ENCODE results near the gene PTGER1.
"Not testable (repeated sequence)": the region's sequence is repeated elsewhere in the genome, so short reads cannot be mapped to it uniquely, and the experiment has no call there.

The PTGER1 gene

DNA sequence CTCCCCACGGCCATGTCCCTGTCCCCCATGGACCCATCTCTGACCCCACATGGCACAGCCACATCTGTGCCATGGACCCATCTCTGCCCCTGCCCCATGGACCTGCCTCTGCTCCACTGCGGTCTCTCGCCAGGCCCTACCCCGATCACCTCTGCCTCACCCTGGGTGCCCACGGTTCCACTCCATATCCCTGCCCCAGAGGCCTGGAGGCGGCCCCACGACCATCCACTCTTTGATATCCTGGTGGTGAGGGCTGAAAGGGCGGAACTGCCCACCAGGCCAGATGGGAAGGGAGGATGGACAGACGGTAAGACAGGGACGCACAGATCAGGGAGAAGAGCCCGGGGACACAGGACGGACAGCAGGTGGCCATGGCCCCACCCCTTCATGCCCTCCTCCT lies 327 bp downstream of the PTGER1 start:
- DNase-seq (ENCODE audit: low read depth in 2 of 2) = no peak

DNA sequence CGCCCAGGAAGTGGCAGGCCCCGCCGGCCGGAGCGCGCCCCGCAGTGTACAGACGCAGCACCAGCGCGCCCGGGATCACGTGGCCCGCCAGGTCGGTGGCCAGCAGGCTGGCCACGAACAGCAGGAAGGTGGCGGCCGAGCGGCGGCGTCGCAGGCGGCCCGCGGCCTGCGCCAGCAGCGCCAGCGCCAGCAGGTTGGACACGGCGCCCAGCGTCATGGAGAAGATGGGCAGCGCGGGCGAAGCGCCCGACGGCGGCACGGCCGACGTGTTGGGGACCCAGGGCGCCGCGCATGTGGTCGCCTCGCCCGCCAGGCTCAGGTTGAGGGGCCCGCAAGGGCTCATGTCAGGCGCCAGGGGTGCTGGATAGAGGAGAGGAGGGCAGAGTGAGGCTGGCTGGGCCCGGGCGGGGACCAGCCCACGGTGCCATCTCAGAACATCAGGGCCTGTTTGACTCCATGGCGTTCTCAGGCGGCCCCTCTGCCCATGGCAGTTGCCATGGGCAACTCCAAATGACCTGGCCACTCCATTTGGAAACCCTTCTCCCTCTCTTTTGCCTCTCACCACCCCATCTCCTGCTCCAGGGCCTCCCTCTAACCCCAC lies 1.1 kb downstream of the PTGER1 start:
- no peak for DNase-seq (ENCODE audit: low read depth in 2 of 2)

DNA sequence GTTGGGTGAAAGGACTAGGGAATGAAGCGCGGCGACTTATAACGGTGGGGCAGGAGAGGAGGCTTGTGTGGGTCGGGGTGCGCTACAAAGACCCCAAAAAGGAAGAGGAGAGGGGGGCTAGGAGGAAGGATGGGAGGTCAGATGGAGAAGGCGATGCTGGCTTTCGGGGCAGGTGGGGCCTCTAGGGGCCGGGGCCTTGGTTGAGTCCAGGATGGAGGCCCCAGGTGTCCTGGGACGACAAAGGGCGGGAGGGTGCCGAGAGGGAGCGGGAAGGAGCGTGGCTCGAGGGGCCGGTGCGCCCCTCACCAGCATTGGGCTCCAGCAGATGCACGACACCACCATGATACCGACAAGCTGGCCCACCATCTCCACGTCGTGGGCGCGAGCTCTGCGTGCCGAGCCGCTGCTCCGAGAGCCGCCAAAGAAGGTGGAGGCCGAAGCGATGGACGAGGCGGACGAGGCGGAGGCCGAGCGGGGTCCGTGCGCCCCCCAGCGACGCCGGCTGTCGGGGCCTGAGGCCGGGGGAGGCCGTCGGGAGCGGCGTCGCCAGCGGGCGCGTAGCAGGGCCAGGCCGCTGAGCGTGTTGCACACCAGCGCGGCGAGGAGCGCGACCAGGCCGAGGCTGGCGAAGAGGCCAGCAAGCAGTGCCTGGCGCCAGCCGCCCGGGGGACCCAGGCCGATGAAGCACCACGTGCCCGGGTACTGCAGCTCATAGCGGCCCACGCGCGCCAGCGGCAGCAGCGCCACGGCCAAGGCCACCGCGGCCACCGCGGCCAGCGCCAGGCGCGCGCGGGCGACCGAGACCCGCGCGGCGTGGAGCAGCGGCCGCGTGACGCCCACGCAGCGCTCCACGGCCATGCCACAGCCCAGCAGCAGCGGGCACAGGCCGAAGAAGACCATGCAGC lies 1.8 kb downstream of the PTGER1 start:
- DNase-seq (ENCODE audit: low read depth in 2 of 2) = no peak

DNA sequence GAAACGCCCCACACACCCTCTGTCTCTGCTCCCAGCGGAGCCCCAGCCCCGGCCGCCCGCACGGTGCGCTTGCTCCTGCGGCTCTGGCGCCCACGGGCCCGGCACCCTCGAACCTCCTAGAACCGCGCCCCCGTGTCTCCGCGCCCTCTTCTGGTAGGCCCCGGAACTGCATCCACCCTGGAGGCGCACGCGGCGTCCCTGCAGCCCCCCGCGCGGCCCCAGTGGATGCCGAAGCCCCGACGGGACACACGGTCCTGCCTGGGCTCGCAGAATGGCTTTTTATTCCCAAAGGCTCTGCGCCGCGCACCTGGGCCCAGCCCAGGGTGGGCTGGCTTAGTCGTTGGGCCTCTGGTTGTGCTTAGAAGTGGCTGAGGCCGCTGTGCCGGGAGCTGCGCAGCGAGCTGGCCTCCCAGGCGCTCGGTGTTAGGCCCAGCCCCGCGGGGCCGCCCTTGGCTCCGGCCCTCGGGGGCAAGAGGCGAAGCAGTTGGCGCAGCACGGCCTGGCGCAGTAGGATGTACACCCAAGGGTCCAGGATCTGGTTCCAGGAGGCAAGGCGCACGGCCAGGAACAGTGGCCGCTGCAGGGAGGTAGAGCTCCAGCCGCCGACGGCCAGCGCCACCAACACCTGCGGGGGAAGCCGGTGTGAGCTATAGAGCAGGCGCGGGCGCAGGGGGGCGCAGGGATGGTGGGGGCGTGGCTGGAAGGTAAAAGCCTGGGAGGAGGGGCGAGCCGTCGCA lies 2.8 kb downstream of the PTGER1 start:
- peak; percentile 78 to 79 for DNase-seq (ENCODE audit: low read depth in 2 of 2)

DNA sequence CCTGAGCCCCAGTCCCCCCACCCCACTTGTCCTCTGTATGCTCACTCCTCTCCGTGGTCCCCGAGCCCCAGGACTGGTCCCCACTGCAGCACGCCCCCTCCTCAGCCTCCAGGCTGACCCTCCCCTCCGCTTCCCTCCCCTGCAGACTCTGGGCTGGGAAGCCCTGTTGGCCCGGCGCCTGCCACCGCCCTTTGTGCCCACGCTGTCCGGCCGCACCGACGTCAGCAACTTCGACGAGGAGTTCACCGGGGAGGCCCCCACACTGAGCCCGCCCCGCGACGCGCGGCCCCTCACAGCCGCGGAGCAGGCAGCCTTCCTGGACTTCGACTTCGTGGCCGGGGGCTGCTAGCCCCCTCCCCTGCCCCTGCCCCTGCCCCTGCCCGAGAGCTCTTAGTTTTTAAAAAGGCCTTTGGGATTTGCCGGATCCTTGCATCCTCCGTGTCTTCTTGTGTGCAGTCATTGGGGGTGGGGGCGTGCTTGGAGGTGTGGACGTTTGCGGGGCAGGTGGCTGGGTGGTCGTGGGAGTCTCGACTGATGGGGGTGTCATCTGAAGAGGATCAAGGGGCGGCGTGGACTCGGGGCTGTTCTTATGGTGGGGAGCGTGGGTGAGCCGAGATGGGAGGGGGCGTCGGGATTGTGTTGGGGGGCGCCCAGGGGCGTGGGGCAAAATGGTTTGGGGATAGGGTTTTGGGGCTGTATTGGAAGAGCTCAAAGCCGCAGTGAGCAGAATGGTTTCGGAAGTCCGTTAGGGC lies 3.5 kb downstream of the PTGER1 start:
- DNase-seq (ENCODE audit: low read depth in 2 of 2) = no peak

DNA sequence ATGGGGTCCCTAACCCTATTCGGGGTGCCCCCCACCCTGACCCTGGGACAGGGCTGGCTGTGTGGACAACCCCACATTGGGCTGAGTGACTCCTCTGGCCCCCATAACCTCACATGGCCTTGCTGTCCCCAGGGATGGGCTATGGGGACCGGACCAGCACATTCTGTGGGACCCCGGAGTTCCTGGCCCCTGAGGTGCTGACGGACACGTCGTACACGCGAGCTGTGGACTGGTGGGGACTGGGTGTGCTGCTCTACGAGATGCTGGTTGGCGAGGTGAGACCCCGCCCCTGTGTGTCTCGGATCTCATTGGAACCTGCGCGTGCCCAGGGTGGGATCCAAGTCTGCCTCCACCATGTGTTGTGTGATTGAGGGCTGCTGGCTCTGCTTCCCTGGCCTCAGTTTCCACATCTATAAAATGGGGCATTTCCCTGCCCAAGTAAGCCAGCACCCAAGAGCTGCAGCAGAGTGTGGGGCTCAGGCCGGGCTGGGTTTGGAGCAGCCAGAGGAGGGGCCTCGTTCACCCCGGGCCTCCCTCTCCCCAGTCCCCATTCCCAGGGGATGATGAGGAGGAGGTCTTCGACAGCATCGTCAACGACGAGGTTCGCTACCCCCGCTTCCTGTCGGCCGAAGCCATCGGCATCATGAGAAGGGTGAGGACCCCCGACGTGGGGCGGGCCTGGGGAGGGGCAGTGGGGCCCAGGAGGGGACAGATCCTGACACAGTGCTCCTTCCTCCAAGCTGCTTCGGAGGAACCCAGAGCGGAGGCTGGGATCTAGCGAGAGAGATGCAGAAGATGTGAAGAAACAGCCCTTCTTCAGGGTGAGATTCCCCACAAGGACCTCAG lies 4.9 kb downstream of the PTGER1 start:
- DNase-seq (ENCODE audit: low read depth in 2 of 2) = no peak

DNA sequence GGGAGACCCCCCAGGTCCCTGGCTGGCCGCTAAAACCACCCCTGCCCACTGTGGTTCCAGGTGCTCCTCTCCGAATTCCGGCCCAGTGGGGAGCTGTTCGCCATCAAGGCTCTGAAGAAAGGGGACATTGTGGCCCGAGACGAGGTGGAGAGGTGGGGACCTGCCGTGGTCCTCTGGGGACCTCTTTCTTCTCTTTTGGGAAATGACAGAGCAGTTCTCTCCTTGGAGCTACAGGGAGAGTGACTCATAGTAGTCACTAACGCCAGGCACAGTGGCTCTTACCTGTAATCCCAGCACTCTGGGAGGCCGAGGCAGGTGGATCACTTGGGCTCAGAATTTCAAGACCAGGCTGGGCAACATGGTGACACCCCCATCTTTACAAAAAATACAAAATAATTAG lies 7.3 kb downstream of the PTGER1 start:
- DNase-seq (ENCODE audit: low read depth in 2 of 2) = no peak

DNA sequence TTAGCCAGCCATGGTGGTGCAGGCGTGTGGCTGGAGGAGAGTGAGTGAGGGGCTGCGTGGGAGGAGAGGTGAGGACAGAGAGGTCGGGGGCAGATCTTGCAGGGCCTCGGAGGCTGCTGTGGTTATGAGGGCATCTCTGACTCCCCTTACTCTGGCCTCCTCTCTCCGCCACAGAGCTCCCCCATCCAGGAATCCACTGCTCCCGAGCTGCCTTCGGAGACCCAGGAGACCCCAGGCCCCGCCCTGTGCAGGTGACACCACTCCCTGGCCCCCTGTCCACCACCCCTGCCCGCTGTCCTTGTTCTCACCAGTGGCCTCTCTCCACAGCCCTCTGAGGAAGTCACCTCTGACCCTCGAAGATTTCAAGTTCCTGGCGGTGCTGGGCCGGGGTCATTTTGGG lies 7.8 kb downstream of the PTGER1 start:
- no peak for DNase-seq (ENCODE audit: low read depth in 2 of 2)

DNA sequence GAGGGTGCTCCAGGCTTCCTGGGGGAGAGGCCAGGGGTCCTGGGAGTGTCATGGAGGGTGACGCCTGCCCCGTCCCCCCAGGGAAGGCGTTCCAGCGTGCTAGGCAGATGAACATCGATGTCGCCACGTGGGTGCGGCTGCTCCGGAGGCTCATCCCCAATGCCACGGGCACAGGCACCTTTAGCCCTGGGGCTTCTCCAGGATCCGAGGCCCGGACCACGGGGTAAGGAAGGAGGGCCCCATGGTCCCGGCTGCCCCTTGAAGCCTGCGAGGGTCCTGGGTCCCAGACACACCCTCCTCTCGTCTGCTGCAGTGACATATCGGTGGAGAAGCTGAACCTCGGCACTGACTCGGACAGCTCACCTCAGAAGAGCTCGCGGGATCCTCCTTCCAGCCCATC lies 11.4 kb downstream of the PTGER1 start:
- no peak for DNase-seq (ENCODE audit: low read depth in 2 of 2)

DNA sequence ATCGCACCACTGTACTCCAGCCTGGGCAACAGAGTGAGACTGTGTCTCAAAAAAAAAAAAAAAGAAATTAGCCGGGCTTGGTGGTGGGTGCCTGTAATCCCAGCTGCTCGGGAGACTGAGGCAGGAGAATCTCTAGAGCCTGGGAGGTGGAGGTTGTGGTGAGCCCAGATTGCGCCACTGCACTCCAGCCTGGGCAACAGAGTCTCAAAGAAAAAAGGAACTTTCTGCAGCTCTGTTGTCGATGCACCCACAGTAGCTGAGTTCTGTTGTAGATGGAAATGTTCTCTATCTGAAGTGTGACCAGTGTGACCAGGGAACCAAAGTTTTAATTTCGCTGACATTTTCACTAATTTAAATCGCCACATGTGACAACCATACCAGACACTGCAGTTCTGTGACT lies 12.8 kb downstream of the PTGER1 start:
- DNase-seq (ENCODE audit: low read depth in 2 of 2) = not testable (repeated sequence)

DNA sequence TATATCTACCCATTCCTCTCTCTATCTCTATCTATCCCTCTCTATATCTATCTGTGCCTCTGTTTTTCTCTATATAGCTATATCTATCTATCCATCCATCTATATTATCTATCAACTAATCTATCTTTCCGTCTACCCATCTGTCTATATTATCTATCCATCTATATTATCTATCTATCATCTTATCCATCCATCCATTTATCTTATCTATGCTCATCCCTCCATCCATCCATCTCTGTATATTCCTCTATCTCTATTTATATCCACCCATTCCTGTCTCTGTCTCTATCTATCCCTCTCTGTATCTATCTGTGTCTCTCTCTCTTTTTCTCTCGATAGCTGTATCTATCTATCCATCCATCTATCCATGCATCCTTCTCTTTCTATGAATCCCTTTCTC lies 14.2 kb downstream of the PTGER1 start:
- DNase-seq (ENCODE audit: low read depth in 2 of 2) = no peak

DNA sequence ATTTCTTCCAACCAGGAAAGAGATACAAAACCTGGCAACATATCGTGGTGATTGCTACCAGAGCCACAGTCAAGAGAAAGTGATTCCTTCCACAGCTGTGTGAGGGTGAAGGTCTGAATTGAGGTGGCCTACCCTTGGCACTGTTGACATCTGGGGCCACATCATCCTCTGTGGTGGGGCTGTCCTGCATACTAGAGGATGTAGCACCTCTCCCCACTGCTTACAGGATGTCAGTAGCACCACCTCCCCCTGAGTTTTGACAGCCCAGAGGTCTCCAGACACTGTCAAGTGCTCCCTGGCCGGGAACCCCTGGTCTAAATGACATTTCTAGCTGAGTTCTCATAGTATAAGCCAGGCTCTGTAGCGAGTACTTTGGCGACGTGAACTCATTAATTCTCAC lies 15.5 kb downstream of the PTGER1 start:
- peak; percentile 16 to 43 for DNase-seq (ENCODE audit: low read depth in 2 of 2)

DNA sequence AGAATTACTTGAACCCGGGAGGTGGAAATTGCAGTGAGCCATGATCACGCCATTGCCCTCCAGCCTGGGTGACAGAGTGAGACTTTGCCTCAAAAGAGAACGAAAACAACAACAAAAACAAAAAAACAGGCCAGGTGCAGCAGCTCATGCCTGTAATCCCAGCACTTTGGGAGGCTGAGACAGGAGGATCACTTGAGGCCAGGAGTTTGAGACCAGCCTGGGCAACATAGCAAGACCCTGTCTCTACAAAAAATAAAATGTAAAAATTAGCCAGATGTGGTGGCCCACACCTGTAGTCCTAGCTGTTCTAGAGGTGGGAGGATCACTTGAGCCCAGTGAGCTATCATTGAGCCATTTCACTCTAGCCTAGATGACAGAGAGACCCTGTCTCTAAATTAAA lies 22.9 kb downstream of the PTGER1 start:
- not testable (repeated sequence) for DNase-seq (ENCODE audit: low read depth in 2 of 2)

DNA sequence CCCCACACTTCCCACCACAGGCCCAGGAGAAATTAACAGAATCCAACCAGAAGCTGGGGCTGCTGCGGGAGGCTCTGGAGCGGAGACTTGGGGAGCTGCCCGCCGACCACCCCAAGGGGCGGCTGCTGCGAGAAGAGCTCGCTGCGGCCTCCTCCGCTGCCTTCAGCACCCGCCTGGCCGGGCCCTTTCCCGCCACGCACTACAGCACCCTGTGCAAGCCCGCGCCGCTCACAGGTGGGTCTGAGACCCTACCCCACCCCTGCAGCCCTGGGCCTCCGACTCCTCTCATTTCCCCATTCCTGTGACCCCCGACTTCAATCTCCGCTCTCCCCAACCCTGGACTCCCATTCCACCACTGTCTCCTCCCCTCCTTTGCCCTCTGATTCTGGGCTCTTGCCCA lies 24.3 kb downstream of the PTGER1 start:
- DNase-seq (ENCODE audit: low read depth in 2 of 2) = no peak

DNA sequence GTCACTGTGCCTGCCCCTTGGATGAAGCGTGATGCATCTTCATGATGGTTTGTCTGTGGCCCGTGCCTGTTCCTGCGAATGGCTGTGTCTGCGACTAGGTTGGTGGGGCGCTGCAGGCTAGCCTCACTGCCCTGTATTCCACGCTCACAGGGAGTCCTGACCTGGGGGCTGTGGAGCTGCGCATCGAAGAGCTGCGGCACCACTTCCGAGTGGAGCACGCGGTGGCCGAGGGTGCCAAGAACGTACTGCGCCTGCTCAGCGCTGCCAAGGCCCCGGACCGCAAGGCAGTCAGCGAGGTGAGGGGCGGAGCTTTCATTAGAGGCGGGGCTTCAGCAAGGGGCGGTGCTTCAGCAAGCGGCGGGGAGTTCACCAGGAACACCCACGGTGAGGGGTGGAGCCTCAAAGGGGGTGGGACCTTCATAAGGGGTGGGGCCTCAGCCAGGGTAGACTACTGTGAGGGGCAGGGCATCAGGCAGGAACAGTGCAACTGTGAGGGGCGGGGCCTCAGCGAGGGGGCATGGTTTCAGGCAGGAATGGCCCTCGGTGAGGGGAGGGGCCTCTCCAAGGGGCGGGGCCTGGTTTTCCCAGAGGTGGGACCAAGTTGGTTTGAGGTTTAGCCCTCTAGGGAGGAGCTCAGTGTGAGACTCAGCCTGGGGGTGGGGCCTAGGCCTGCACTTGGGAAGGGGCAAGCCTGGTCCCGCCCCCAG lies 24.8 kb downstream of the PTGER1 start:
- DNase-seq (ENCODE audit: low read depth in 2 of 2) = peak in 1 of 2 donors; percentile 26

DNA sequence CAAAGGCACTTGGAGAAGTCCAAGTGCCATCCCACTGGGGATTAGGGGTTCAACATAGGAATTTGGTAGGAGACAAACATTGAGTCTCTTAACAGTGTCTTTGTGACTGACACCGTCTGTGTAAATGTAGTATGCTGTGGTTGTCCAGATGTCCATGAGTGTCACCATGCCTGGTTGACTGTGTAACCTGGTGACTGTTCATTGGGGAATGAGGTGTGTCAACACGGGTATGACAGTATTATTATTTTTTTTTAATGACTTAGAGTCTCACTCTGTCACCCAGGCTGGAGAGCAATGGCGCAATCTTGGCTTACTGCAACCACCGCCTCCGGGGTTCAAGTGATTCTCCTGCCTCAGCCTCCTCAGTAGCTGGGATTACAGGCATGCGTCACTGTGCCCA lies 25.8 kb downstream of the PTGER1 start:
- DNase-seq (ENCODE audit: low read depth in 2 of 2) = no peak

DNA sequence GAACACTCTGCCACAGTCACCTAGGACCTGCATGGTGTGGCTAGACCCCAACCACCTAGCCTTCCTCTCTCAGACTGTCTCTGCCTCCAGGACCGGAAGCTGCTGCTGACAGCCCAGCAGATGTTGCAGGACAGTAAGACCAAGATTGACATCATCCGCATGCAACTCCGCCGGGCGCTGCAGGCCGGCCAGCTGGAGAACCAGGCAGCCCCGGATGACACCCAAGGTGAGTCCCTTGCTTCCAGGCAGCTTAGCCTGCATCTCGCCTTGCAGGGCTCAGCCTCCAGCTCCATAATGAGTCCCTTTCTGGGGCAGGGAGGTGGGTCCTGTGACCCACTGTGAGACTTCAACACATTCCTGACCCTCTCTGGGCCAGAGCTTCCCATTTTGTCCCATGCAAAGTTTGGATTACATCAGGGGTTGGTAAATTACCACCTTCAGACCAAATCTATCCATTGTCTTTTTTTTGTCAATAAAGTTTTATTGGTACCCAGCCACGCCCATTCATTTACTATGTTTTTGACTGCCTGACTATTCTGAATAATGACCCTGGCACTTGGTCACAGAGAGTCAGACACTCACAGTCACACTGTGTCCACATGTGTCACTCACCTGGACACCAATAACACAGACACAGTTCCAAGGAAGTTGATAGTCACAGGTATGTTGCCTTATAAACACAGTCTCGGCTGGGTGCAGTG lies 28.7 kb downstream of the PTGER1 start:
- no peak for DNase-seq (ENCODE audit: low read depth in 2 of 2)

DNA sequence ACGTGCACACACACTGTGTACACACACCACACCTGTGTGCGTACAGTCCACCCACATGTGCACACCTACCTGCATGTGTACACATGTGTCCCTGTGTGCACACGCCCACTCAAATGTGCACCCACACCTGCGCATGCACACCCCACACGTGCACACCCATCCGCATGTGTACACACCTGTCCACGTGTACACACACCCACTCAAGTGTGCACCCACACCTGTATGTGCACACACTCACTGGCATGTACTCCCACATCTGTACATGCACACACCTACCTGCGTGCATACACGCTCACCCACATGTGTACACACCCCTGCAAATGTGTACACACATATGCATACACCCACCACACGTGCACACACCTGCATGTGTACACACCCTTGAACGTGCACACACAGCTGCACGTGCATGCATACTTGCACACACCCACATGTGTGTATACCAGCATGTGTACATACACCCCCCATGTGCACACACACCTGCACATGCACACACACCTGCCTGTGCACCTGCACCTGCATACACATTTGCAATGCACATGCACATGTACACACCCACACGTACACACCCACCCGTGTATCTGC lies 31.4 kb downstream of the PTGER1 start:
- DNase-seq (ENCODE audit: low read depth in 2 of 2) = no peak

DNA sequence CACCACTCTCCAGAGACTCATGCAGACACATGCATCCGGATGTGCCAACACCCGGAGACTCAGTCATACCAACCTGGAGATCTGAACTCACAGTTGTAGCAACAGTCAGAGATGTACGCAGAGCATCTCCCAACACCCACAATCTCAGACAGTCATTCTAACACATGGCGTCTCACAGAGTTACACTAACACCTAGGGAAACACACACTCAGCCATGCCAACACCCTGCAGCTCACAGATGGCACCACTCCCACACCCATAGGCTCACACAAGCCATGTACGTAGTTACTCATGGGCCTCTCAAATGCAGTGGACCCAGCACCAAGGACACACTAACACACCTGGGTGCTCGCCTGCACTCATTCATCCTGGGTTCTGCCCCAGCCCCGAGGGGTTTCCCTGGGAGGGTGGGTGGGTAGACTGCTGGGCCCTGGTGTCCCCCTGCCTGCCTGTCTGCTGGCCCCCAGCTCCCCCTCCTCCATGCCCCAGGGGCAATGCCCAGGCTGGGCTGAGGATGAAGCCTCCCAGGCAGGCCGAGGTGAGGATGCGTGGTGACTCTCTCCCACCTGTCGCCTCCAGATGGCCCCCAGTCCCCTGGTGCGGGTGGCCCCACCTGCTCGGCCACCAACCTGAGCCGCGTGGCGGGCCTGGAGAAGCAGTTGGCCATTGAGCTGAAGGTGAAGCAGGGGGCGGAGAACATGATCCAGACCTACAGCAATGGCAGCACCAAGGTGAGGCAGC lies 32.1 kb downstream of the PTGER1 start:
- no peak for DNase-seq (ENCODE audit: low read depth in 2 of 2)
